Islet of Langerhans (tissue), 1 donor: Measurements from ENCODE around the gene SLC8B1.

Experiments used
- FAIRE-seq: peaks from one replicate; lab custom pipeline; 2011; peaks lifted over from hg19 to GRCh38; lab: Jason Lieb, UNC

SLC8B1 gene

DNA sequence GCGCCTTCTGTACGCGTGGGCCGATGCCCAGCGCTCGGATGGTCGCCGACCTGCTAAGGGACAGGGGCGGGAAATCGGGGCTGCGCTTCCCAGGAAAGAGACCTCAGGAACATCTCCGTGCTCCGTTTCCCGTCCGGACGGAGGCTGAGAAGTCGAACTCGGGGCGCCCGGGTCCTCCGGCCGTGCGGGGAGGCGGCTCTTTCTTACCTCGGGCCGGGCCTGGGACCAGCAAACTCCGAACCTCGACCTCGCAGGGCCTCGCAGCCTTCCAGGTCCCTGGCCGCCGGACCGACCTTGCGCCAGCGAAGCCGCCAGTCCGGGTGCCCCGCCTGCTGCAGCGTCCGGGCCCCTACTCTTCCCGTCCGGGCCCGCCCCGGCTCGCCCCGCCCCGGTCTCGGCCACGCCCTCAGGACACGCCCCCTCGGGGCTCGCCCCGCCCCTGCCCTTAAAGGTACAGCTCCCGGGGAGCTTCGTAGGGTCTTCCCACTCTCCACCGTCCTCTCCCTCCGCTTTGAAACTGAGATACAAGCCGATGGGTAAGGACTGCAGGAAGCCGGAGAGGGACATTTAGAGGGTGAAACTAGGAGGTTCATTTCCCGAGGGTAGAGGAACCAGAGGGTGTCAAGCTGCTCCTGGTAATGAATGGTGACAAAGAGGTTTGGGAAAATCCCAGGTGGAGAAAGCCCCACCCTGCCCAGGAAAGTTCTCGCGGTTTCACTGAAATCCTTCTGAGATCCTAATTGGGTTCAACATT, at the start of gene SLC8B1:
Gene SLC8B1, minus strand, starts transcription at position 324 of the 754 bp plus-strand sequence. CDS start 2,231 bp downstream, outside the sequence.
- no peak for FAIRE-seq

DNA sequence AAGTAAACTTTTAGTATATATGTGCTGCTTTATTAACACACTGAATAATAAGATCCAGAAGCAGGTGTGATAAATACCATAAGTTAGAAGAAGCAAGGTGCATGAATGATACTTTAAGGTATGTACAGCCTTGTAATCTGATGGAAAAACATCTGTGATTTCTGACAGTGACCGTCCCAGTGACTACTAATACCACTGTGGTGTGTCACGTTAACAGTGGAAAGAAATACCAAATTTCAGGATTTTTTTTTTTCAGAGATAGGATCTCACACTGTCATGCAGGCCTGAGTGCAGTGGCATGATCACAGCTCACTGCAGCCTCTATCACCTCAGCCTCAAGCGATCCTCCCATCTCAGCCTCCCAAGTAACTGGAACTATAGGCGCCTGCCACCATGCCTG, 47.3 kb upstream of the SLC8B1 start:
- FAIRE-seq = no peak

DNA sequence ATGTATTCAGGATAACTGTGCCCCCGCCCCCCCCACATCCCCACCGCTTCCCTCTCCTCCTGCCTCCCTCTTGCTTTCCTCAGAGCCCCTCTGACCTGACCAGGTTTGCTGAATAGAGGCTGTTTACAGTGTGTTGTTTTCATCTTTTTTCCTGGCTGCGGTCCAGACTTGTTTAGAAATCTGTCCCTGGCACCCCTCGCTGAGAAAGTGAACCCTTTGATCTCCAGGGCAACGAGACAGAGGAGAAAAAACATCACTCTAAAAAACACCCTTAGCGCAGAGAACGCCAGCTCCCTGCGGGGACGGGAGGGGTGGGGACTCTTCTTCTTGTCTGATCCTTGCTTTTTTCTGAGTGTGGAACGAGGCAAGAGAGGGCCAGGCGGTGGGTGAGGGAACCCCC, 46.3 kb upstream of the SLC8B1 start:
- FAIRE-seq = no peak

DNA sequence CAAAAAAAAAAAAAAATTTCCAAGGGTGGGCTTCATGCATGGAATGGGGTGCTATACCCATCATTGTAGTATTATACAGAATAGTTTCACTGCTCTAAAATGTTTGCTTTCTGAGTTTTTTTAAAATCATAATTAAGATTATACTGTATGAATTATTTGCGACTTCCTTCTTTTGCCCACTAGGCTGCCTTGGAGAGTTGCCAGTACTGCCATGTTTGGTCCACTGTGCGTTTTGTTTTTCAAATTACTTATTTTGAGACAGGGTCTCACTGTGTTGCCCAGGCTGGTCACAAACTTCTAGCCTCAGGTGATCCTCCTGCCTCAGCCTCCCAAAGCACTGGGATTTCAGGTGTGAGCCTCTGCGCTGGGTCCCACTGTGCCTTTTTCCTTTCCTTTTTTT, 43.4 kb upstream of the SLC8B1 start:
- FAIRE-seq = no peak

DNA sequence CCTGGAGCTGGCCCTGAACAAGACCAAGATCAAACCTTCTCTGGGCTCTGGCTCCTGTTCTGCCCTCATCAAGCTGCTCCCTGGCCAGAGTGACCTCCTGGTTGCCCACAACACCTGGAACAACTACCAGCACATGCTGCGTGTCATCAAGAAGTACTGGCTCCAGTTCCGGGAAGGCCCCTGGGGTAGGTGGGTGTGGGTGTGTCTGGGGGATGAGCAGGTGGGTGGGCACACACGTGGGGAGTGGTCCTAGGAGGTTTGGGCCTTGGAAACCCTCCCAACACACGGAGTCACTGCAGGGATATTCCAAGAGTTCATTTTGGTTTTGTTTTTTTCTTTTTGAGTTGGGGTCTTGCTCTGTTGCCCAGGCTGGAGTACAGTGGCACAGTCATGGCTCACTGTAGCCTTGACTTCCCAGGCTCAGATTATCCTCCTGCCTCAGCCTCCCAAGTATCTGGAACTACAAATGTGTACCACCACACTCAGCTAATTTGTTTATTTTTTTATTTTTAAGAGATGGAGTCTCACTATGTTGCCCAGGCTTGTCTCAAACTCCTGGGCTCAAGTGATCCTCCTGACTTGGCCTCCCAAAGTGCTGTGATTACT, 40.0 kb upstream of the SLC8B1 start:
- FAIRE-seq = no peak

DNA sequence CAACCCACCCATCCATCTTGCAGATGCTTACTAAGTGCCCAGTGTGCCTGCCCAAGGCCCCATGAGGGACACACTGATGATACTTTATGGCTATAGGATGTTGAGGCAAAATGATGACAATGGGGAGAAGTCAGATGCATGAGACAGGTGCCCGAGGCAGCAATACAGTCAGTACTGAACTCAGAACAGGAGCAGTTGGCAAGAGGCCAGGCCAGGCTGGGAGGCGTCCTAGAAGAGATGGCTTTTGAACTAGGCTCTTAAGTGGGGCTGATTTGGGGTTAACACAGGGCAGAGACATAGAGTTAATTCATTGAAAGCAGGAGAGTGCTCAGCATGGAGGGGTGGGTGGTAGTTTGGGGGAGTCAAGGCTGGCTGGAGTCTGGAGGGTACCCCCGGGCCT, 39.1 kb upstream of the SLC8B1 start:
- FAIRE-seq = no peak

DNA sequence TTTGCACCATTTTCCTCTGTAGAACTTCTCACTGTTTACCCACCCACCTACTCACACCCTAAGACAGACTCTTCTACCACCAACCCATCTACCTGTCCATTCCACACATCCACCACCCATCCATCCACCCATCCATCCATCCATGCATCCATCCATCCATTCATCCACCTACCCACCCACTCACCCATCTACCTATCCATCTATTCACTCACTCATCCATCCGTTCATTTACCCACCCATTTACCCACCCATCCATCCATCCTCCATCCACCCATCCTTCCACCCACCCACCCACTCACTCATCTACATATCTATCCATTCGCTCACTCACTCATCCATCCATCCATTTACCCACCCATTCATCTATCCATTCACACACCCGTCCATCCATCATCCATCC, 38.5 kb upstream of the SLC8B1 start:
- FAIRE-seq = no peak

DNA sequence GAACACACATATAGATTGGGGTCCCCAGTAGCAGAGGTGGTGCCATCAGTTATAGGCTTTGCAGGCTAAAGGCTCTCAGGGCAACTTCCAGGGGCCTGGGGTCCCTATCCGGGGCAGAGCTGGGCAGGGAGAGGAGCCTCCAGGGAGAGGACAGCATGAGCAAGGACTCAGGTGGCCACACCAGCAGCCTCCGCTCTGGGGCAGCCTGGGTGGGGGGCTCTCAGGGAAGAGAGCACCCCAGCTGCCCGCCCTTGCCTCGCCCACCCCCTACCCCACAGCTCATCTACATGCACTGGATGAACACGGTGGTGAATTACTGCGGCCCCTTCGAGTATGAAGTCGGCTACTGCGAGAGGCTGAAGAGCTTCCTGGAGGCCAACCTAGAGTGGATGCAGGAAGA, 37.5 kb upstream of the SLC8B1 start:
- FAIRE-seq = no peak

DNA sequence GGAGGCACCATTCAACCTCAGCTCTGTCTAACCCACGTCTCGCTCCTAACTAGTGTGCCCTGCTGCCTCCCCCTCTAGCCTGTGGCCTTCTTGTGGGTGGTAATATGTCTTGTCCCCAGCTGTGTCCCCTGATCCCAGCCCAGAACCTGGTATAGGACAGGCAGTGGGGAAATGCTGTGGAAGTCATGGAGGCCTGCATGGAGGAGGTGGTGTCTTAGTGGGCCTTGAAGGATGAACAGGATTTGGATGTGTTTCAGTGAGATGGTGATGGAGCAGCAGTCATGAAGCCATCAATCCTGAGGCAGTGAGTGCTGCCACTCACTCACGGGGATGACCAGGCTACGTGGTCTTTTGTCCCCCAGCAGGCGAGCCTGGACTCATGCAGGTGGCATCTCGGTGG, 36.9 kb upstream of the SLC8B1 start:
- no peak for FAIRE-seq

- no peak for FAIRE-seq
Measured at GRCh38 chr12:113370923-113371682, 36.2 kb upstream of the SLC8B1 start.

GRCh38 chr12:113369391-113369985, 34.6 kb upstream of the SLC8B1 start:
- FAIRE-seq = no peak

DNA sequence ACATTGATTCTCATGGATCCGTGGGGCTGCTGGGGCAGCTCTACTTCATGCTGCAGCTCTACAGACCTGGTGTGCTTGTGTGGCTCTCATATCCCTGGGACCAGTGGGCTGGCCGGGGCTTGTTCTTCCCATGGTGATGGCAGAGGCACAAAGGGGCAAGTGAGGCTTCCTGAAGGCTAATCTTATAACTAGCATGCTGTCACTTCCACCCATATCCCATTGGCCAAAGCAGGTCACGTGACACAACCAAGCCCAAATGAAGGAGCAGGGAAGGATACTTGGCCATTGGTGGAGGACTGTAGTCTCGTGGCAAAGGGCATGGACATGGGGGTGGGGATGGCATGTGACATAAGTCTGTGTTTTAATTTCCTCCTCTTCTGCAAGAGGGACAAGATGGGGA, 33.4 kb upstream of the SLC8B1 start:
- no peak for FAIRE-seq

DNA sequence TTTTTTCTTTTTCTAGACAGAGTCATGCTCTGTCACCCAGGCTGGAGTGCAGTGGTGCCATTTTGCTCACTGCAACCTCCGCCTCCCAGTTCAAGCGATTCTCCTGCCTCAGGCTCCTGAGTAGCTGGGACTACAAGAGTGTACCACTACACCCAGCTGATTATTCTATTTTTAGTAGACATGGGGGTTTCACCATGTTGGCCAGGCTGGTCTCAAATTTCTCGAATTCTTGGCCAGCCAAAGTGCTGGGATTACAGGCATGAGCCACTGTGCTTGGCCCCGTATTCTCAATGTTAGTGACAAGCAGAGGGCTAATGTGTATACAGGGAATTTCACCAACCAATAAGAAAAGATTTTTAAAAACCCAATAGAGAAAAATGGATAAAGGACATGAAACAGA, 31.9 kb upstream of the SLC8B1 start:
- no peak for FAIRE-seq

DNA sequence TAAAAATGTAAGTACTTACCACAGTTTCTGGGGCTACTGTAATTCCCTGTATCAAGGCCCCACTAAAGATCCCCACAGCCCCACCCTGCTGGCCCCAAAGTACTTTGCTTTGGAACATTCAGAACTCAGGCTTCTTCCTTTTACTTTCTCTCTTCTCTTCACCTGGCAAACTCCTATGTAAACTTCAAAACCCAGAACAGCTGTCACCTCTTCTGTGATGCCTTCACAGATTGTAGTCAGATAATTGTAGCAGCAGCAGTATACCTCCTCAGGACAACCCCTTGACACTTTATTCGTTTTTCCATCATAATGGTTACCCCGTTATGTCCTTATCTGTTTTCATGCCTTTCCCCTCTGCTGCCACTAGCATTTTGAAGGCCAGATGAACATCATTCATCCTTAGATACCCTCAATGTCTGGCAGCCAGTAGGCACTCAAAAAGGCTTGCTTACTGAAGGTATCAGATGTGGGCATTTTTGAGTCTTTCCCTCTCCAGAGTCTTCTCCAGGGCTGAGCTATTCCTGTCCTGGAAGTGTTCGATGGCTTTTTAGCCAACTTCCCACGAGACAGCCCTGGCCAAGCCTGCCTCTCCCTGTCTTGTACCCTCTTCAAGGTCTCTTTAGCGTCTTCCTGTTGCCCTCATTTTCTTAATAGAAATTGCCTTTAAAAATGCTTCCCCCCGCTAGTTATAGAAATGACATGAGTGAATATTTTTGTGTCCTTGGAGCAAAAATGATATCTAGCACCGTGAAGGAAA, 30.9 kb upstream of the SLC8B1 start:
- FAIRE-seq = no peak

DNA sequence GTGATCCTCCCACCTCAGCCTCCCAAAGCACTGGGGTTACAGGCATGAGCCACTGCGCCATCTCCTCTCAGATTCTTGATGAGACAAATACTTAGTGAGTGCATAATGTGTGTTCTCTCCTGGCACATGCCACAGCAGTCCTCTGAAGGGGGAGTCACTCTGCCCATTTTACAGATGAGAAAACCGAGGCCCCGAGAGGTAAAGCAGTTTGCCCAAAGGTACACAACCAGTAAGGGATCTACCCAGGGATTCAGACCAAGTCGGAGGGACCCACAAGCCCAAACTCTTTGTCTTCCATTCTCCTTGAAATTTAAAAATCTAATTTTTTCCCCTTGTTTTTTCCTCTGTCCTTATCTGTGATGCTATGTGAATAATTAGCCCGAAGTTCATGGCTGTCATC, 29.8 kb upstream of the SLC8B1 start:
- no peak for FAIRE-seq

GRCh38 chr12:113361574-113362370, 26.9 kb upstream of the SLC8B1 start:
- FAIRE-seq = no peak

- no peak for FAIRE-seq
Measured at GRCh38 chr12:113359939-113360748, 25.2 kb upstream of the SLC8B1 start.

DNA sequence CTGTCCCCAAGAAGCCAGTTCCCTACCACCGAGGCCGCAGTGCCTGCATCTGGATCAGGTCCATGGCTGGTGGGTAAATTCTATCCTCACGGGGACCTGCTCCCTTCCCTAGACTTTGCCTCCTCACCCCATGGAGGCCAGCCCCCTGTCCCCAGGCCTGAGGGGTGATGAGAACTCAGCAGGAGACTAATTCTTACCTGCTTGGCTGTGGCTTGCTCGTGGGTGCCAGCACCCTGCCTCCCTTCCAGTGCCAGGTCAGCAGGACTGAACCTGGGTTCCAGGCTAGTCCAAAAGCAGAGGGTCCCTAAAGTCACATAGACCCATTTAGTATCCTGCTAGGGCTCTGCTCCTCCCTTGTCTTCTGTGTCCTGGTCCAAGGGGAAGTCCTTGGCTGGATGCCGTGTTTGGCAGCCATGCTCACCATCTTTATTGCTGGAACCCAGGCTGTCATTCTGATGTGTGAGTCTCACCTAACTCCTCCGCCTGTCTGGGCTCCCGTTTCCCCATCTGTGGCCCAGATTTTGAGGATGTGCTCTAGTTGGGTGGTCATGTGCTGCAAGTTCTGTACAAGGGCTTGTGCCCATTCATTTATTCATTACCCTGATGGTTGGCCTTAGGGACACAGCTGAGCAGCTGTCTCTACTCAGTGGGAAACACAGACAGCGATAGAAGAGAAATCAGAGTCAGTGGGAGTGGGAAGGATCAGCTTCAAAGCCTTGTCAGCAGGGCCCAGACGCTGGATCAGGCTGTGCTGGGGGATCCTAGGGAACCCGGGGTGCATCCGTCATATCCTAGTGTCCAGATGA, 24.4 kb upstream of the SLC8B1 start:
- no peak for FAIRE-seq

GRCh38 chr12:113358381-113359132, 23.6 kb upstream of the SLC8B1 start, which contains the start of gene PLBD2:
Gene PLBD2 (plus strand): TSS chr12:113358587. CDS start chr12:113358601, 14 bp downstream.
- no peak for FAIRE-seq
